SH-SY5Y (cell line): Measurements from ENCODE around the gene WNK2.

Experiments used
- GATA2 ChIP-seq: IDR thresholded peaks from 2 replicates; pipeline ENCODE4 v1.6.1; 2011; ENCODE audit warnings: mild to moderate bottlenecking, low read depth, low read length
- GATA3 ChIP-seq: IDR thresholded peaks from 2 replicates; pipeline ENCODE4 v1.6.1; 2011; ENCODE audit warnings: low read depth, mild to moderate bottlenecking, low read length, moderate library complexity

GRCh38 chr9:93354451-93354850, 170.5 kb downstream of the WNK2 start:
- TF ChIP-seq GATA2 = no peak
- TF ChIP-seq GATA3 = no peak
